Posterior vena cava (tissue), 2 donors: ENCODE measurements around the gene RGPD5. TPM values are rescaled to one million over a fixed set of nuclear protein-coding genes. Genes with fewer than 3 reads are reported as not detected.
"Not testable (repeated sequence)": the region's sequence is repeated elsewhere in the genome, so short reads cannot be mapped to it uniquely, and the experiment has no call there.

Source experiments
- DNase-seq: peaks from one replicate; pipeline ENCODE4 v3.0.0-alpha.2; 2020; ENCODE audit warnings: low spot score
- intact Hi-C, 2 donors: fragments of 100-400 bp; cut with DNase I; formaldehyde crosslinking; loops; one replicate each; pipeline versions ENCODE4 v1.14.1 to v1.14.2; 2022 to 2023
- long read RNA-seq, 2 donors: library from polyadenylated mRNA; unstranded; transcript quantifications; one replicate each; pipeline ENCODE4 v2.0.0, GENCODE V29; 2020 to 2021
- total RNA-seq, 2 donors: library from RNA; stranded (reverse); fragmentation: NEBNext Ultra II Directional; extraction: Animal tissue kit (Norgen Biotek cat#: 25700); gene quantifications; one replicate each; pipeline ENCODE4 v1.2.1, GENCODE V29; 2021
- donor health status: DM: yes; HTN: yes; CAD: no.
- donor health status: DM: yes; HTN: yes; CAD: no.

RGPD5 gene
- 10 to 100 TPM; 53.6 to 81.6 TPM for total RNA-seq
- long read RNA-seq, donor 1, full-length matches to known transcripts, result 1 of 6 reads
- long read RNA-seq, donor 1, partial matches to known transcripts, result 3 of 6 reads
- long read RNA-seq, donor 1, other reads (novel, unspliced or antisense), result 2 of 6 reads
- long read RNA-seq, donor 2, partial matches to known transcripts, result 2 of 3 reads
- long read RNA-seq, donor 2, other reads (novel, unspliced or antisense), result 1 of 3 reads

DNA sequence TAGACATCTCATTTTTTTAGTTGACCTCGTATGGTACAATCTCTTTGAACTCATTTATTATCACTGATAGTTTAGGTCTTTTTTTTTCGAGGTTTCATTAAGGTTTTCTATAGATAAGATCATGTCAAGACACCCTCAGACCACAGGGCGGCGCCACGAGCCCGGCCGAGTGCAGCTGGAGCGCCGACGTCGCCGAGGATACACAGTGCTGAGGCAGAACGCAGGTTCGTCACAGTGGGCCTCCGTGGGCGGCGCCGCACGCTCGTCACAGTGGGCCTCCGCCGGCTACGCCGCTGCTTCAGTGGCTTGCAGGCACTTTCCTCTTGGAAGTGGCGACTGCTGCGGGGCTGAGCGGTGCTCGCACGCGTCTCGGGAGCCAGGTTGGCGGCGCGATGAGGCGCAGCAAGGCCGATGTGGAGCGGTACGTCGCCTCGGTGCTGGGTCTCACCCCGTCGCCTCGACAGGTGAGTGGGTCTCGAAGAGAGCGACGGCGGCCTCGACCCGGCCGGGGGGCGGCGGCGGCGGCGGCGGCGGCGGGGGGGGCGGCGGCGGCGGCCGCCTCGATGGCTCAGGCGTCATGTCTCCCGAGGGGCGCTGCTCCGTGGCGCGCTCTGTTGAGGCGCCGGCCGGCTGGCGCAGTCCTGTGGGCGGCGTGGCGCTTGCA is at the start of gene RGPD5:
Gene RGPD5, plus strand, starts transcription at position 232 of the 664 bp plus-strand sequence. Its CDS starts 161 bp downstream, at position 393.
- intact Hi-C loops, DNase-seq: not testable (repeated sequence)

DNA sequence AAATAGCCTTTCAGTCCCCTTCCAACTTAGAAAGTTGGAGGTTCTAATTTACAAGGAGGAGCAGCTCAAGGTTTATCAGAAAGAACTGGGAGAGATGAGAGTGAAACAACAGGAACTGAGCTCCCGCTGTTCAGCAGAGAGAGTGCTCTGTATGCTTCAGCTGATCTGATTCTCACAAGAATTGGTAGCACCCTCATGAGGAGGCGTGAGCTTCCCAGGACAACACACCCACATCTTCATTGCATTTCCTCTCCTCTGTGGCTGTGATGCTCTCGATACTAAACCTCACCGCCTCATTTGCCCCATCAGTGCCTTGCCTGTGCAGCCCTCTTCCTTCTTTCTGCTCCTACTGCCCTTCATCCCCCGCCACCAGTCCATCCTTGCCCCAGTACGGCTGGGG is 42.5 kb upstream of the RGPD5 start:
- DNase-seq, intact Hi-C loops: not testable (repeated sequence)

DNA sequence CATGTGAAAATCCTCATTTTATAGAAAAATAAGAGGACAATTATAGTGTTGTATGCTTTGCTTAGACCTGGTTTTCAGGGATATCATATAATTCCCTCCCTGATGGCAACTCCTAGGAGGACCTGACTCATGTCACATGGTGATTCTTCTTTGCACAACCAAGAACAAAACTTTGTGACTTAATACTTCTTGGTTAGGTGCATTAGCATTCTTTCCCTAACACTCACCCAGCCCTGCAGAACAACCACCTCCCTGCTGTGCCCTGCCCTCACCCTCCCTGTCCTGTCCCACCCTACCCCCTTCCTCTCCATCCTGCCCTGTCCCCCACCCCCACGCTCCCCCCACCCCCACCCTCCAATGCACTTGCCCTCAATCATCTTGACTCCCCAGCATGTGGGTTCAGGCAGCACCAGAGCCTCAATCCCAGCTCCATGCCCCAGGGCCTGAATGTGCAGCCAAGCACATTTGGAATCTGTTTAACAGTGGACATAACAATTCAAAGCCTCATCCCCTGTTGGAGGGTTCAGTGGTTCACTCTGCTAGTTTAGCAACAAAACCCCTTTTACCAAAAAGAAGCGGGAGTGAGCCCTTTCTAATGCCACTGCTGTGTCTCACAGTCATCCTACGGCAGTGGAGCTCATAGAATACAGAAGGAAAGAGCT is 36.8 kb upstream of the RGPD5 start:
- intact Hi-C loops, result not testable (repeated sequence)

DNA sequence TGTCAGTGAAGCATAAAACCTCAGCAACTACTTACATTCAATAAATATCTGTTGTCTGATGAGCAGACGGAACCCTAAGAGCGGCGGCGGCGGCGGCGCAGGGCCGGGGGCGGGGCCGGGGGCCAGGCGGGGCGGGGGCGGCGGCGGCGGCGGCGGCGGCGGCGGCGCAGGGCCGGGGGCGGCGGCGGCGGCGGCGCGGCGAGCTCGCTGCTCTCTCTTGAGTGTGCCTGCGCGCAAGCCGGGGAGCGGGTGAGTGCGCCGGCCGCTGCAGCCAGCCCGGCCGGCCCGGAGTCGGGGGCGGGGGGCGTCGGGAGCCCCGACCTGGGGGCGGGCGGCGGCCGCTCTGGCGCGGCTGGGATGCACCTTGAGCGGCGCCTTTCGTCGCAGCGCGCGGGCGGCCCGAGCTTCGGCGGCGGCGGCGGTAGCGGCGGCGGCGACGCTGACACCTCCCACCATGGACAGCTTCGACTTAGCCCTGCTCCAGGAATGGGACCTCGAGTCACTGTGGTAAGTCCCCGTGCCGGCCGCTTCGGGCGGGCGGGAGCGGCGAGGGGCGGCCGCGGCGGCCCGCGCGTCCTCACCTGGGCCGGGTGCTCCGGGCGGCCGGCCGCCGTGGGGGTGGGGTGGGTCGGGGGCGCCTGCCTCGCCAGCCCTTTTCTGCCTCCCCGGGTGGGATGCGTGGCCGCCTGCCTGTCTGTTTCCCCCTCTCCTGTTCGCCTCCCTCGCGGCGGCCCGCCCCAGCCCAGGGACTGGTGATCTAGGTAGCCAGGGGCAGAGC is 33.7 kb upstream of the RGPD5 start:
- DNase-seq, intact Hi-C loops: not testable (repeated sequence)

More for the DNA sequence above, 36.8 kb upstream of the RGPD5 start:
- not testable (repeated sequence) for DNase-seq

DNA sequence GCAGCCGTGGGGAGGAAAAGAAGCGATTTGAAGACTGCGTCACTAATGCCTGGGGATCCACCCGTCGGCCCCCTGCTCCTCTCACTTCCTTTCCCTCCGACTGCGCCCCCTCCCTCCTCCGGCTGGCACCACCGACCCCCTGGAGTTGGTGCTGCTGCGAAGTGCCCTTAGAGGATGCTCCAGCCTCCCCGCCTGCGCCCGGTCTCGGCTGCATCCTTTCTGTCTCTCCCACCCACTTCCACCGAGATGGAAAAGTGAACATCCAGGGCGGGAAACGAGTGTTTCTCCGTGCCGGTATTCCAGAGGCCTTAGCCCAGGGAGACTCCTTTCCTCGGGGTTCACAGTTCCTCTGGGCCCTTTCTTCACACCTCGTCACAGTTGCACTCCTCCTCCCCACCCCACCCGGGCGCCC is 33.1 kb upstream of the RGPD5 start:
- peak; percentile 42 for DNase-seq
- intact Hi-C loops, result not testable (repeated sequence)

DNA sequence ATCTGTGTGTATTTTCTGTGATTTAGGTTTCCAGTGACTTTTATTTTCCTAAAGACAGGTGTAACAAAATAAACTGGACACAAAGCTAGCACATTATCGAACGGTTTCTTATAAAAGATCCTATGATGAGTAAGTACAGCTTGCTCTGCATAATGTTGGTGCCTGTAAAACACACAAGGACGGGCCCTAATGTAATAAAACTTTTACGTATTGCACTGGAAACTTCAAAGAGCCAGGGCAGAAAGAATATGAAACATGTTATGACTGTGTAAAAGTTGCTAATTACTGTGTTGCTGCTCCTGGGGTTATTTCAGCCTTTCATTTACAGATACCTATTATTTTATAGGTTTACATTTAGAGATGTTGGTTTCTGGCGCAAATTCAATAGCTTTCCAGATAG is 32.1 kb upstream of the RGPD5 start:
- DNase-seq, intact Hi-C loops: not testable (repeated sequence)

DNA sequence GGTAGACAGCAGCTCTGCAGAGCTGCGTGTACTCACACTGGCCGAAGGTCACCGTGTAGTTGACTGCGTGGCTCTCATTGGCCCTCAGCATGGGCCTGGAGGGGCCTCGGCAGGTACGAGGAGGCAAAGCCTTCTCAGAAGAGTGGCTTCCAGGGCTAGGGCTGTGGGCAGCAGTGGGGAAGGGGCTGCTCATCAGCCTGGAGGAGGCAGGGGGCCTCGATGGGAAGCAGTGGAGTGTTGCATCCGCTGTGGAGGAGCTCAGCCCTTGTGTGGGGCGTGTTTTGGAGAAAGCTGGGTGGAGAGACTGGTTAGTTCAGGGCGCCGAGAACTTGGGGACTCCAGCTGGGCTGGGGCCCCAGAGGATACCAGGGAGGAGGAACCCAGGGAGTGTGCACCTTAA is 28.0 kb upstream of the RGPD5 start:
- peak; percentile 60 for DNase-seq
- intact Hi-C loops, result not testable (repeated sequence)

DNA sequence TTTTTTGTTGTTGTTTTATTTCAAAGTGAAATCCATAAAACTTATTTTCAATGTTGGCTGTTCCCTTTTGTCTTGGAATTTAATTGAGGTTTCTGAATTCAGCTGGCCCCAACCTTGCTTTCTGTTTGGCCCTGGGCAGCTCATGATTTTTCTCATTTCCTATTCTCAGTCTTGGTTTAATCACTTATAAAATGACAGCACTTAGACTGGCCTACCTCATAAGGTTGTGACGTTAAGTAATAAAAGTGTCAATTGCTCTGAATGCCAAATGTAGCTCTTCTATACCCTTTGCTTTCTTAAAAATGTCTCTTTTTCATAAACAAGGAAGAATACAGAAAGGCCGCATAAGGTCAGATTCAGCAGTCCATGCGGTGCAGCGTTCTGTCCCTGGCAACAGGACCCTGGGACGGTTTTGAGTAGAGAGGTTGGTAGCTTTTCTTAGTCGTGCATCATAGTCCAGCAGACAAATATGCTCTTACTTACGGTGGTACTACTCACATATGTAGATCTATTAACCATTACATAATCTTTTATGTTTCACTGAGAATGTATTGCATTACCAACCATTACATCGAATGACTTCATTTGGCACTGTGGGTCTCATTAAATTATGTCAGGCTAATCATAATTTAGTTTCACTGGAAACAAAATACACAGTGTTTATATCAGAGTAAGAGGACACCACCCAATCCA is 27.1 kb upstream of the RGPD5 start:
- DNase-seq, intact Hi-C loops: not testable (repeated sequence)

DNA sequence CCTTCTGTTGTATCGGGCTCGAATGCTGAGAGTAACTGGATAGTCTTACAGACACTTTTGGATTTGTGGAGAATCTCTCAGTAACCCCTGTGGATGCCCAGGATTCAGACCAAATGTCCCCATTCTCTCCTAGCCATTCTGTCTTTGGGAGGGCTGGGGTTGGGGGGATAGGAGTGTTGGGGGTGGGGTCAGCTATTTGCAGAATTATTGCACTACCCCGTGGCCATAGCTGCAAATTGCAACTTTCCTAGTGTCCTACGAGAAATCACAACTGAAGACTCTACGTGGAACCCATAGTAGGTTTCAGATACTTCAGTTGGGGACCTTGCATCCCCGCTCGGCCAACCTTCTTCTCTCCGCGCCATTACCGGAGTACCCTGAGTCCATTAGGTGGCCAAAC is 25.2 kb upstream of the RGPD5 start:
- intact Hi-C loops, DNase-seq: not testable (repeated sequence)

DNA sequence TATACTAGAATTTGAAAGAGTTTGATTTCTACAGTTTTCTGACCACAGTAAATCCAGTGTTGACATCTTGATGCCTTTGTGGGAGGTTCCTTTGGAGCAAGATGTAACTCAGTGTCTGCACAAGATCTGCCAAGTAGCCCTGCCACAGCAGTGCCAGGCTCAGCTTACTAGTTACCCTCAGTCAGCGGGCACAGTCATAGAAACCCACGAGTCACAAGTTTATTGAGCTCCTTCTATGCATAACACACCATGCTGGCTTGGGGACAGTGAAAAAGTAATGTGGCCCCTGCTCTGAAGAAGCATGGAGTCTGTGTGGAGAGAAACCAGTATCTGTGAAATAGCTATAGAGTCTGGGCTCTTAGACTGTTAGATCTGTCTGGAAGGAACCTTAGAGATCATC is 15.0 kb upstream of the RGPD5 start:
- intact Hi-C loops, DNase-seq: not testable (repeated sequence)

DNA sequence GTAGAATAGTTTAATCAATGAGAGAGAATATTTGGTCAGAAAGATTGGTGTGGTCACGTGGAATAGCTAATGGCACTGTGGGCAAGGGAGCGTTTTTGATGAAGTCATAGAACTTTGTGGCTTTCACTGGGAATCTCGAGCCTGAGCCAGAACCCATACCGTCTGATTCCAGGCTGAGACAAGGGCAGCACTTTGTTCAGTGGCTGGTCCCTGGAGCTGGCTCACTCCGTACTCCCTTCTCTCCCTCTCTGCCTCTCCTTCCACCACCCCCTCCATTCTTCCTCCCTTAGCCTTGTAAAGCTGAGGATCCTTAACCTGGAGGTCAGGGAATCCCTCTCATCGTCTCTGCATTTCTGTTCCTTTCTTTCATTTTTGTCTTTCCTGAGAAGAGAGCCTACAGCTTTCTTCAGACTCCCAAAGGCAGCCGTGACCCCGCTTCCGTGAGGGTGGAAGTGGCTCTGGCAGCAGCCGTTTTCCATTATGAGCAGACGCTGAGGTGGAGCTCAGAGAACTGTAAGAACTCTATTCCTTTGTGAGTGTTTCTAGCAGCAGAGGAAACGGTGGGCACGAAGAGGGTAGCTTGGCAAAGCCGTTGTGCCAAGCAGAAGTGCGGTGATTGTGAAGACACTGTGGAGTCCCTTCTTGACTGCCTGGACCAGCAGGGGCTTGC is 12.8 kb upstream of the RGPD5 start:
- DNase-seq, intact Hi-C loops: not testable (repeated sequence)

DNA sequence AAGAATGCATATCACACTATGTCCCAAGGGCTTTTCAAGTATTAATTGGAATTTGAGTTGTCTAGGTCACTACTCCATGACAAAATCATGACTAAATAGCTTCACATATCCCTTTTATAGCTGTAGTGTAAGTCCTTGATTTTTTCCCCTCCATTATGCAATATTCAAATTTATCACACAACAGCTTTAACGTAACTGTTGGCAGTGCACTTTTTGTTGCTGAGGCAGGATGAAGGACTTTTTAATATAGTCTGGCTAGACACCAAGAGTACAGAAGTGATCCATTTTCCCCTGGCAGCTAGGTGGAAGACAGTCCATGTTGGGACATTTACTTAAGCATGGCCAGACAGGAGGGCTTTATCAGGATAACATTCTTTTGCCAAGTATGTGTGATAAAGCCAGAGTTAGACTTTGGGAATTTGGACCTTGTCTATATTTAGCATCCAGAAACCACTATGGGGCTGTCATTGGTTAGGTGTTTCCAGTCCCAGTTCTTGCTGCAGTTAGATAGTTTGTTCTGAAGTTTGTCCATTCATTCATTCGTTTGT is 11.6 kb upstream of the RGPD5 start:
- intact Hi-C loops, DNase-seq: not testable (repeated sequence)

DNA sequence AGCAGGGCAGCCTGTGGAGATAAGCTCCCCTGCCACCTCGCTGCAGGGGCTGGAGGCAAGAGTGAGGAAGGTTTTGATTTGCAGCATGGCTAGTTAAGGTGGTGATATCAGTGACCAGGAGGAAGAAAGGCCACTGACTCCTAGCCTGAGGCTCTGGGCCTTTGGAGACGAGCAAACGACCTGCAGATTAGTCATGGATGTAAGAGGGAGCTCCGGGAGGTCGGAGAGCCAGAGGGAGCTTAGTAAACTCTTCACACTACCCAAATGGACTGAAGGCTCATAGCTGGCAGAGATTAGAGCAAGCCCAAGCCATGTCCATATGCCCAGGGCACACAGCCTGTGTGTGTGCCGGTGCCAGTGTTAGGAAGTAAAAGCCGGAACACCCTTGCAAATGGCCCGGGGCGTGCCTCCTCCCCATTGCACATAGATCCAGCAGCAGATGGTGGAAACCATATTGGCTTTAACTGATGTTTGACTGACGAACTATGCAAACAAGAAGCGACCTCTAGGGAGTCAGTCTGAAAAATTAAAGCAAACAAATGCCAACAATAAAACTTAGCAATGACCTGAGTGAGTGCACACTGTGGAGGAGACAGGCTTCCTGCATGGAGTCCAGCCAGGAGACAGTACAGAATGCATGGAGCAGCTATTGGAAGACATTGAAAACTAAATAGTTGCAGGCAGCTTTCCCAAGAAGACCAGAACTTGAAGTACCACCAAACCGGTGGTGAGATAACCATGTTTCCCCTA is 2.4 kb upstream of the RGPD5 start:
- DNase-seq, intact Hi-C loops: not testable (repeated sequence)

DNA sequence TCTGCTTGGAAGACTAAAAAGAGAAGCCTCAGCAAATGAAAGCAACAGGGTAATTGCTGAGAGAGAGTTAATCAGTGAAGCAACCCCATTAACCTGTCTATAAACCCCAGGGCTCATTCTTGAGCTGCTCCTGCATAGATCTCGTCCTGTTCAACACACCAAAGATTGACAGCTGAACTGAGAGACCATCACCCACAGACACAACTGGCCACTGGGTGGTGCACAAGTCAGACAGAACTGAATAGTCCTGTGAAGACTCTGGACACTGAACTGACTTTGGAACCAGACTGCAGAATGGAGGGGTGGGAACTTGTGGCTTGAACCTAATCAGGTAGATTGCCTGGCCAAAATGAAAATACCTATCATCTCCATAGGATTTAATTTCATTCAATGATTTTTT is 1.4 kb upstream of the RGPD5 start:
- intact Hi-C loops, result not testable (repeated sequence)

DNA sequence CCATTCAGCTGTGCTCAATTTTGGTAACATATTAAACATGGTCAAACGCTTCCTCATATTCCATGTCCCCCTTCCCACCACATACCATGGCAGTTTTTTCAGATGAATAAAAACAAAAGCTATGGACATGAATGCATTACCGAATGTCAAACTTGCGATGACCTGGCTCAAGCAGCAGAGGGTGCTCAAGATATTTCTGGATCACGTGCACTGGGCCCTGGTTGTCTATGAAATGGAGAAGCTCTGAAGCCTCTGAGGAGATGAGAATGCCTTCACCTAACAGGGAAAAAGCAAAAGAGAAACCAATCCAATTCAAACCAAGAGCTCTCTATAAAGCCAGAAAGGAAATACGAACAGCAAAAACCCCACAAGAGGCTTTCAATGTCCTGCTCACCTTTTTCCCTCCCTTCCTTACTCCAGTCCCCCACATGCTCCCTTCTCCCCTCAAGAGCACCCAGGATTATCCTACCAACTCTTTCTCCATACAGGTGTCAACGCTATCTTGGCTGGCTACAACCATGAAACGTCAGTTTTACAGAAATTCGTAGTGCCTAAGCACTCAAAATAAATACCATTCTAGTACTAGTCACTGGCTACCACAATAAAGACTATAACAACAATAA is 77.1 kb downstream of the RGPD5 start:
- DNase-seq, intact Hi-C loops: not testable (repeated sequence)

More for the DNA sequence above, 1.4 kb upstream of the RGPD5 start:
- not testable (repeated sequence) for DNase-seq

DNA sequence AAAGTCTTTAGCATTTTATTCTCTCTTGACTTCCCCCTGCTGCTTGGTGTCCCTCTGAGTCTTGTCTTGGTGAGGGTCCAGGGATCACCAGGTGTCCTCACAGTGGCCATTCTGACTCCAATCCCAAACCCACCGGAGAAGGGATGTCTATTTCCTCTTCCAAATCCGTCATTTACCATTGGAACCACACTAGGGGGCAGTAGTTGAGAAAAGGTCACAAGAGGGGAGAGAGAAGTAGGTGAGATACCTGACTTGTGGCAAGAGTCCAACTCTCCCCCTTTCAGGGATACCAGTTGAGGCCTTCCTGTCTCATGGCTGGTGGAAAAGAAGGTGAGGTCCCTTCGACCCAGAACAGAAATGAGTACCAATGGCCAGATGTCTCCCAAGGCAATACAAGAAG is 82.5 kb downstream of the RGPD5 start:
- DNase-seq, intact Hi-C loops: not testable (repeated sequence)

DNA sequence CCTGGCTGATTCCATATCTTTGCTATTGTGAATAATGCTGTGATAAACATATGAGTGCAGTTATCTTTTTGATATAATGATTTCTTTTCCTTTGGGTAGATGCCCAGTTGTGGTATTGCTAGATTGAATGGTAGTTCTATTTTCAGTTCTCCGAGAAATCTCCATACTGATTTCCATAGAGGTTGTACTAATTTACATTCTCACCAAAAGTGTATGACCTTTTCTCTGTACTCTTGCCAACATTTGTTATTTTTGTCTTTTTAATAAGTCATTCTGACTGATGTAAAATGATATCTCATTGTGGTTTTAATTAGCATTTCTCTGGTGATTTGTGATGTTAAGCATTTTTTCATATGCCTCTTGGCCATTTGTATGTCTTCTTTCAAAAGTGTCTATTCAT is 88.0 kb downstream of the RGPD5 start:
- intact Hi-C loops, DNase-seq: not testable (repeated sequence)
